Activated naive CD4-positive, alpha-beta T cell (primary cell): ENCODE results near the gene CMIP.

Experiments used
- DNase-seq, 4 experiments: peaks; one replicate each; lab custom pipeline; 2025; lab: John Stamatoyannopoulos, UW

CMIP gene

GRCh38 chr16:81607805-81608522, 163.4 kb downstream of the CMIP start:
- DNase-seq = no peak

DNA sequence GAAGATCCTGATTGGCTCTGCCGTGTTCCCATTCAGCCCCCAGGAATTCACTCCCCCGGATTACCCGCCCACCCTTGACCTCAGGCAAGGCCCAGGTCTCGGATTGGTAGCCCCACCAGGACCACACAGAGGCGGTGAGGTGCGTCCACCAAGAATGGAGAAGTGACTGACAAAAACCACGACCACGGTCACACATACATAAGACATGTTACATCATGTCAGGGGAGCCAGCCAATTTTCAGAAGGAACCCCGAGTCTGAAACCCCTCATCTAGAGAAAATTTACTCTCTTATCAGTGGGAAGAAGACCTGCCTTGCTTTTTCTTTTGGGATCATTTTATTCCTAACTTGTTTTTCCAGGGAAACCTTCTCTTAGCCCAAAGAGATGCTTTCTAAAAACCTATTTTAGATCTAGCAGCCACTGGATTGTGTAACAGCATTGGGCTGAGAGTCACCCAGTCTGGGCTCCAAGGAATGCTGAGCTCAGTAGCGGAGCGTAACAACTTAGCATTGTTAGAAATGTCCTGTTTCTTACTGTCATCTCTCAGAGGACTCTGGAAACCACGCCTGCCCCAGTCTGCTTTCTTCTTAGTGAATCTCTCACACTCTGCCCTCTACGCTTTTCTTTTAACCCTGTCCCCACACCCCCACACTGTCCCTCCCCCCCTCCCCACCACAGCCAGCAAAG, 164.1 kb downstream of the CMIP start:
- no peak for DNase-seq

DNA sequence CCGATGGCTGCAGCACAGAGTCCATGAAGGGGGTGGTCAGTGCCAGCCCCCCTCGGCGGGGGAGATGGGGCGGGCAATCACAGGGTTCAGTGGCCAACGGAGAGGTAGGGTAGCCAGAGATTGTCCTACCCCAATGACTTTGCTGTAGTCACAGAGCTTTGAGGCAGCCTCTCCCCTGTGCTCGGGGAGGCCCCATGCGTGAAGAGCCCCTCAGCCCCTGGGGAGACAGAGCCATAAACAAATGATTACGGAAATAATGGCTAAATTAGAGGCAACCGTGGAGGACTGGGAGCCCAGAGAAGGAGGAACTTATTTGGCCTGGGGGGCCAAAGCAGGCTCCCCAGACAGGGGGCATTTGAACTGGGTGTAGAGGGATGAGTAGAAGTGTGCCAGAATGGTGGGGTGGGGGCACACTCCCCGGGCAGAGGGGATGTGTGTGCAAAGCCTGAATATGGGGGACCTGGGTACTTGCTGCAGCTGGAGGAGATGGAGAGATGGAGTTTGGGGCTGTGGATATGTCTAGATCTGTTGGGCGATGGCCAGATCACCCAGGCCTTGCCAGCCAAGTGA, 164.8 kb downstream of the CMIP start:
- no peak for DNase-seq

DNA sequence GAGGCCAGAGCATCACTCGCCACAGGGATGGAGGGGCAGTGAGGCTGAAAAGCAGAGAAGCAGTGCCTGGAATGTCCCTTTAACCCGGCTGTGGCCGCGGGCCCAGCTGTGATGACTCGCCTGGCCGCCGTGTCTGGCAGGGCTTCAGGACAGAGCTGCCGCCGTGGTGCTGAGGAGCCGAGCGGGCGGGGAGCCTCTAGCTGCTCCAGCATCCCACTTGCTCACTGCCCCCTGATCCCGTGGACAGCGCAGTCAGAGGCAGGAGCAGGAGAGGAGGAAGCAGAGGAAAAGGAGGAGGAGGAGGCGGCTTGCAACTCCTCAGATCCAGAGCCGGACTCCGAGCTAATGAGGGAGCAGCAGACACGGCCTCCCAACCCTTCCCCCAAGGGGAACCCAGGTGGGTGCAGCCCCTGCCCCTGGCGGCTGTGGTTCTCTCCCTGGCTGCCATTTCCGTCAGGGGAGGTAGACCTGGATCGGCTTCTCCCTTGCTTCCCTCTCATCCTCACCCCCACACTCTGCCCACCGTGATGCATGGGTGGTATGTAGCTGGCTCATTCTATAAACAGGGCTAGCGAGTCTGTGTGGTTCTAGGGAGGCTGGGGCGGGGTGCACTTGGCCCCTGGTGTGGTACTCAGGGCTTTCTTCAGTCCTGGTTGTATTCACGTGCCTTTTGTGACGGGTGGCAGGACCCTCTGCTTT, 165.7 kb downstream of the CMIP start:
- no peak for DNase-seq

DNA sequence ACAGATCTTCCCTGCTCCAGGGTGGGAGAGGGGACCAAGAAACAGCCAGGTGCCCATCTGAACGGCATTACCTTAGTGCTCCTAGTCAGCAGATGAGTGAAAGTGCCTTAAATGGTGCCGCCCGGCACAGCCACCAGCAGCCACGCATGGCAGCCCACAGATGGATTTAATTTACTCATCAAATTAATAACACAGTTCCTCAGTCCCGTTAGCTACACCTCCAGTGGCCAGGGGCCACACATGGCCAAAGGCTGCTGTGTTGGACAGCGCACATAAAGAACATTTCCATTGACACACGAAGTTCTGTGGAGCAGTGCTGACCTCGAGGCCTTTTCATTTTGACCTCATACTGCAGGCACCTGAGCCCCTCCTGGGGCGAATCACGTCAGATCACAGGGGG, 166.3 kb downstream of the CMIP start:
- DNase-seq = no peak

DNA sequence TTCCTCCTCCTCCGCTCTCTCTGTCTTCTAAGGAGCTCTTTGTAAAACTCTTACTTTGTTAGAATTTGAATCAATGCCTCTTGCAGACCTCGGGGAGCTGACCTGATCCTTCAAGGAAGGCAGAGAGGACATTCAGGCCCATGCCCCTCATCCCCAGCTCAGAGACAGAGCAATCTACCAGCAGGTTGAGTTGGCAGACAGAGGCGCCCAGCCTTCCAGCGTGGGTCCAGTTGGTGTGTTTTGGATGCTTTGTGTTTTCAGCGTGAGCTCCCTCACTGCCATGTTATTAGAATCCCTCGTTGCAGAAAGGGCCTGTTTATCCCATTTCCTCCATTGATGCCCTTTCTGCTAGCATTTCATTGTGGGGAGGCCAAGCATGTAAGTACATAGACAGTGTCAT, 167.1 kb downstream of the CMIP start:
- DNase-seq = no peak

- no peak for DNase-seq
Observed at GRCh38 chr16:81612351-81613163, 167.9 kb downstream of the CMIP start.

DNA sequence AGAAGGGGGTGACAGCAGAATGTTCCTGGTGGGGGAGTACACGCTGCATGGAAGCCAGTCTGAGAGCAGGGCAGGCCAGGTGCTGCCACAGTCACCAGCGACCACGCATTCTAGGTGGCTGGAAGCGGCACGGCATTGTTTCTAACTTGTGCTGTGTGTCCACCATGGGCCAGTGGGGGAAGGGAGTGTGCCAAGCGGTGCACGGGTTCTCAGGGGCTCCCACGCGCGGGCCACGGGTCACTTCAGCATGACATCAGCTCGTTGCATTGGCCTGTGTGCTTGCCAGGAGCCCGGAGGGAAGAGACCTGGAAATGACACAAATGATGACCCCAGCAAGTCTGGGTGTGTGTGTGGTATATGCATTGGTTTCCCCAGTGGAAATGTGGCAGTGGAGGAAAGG, 169.6 kb downstream of the CMIP start:
- DNase-seq = no peak

DNA sequence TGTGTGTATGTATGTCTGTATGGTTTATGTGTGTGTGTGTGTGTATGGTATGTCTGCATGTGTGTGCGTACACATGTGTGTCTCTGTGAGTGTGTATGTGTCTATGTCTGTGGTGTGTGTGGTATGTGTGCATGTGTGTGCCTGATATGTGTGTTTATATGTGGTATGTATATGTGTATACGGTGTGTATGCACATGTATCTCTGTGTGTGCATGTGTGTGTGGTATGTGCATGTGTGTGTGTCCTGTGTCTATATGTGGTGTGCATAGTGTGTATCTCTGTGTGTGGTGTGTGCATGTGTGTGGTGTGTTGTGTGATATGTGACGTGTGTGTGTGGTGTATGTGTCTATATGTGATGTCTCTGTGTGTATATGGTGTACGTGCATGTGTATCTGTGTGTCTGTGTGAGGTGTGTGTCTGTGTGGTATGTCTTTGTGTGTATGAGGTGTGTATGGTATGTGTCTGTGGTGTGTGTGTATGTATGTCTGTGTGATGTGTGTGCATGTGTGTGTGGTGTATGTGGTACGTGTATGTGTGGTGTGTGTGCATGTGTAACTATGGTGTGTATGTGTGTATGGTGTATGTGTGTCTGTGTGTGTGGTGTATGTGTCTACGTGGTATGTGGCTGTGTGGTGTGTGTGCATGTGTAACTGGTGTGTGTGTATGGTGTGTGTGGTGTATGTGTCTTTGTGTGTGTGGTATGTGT, 170.2 kb downstream of the CMIP start:
- no peak for DNase-seq

GRCh38 chr16:81615411-81615810, 170.8 kb downstream of the CMIP start:
- no peak for DNase-seq

- DNase-seq = no peak
Observed at GRCh38 chr16:81615833-81616232, 171.2 kb downstream of the CMIP start.

DNA sequence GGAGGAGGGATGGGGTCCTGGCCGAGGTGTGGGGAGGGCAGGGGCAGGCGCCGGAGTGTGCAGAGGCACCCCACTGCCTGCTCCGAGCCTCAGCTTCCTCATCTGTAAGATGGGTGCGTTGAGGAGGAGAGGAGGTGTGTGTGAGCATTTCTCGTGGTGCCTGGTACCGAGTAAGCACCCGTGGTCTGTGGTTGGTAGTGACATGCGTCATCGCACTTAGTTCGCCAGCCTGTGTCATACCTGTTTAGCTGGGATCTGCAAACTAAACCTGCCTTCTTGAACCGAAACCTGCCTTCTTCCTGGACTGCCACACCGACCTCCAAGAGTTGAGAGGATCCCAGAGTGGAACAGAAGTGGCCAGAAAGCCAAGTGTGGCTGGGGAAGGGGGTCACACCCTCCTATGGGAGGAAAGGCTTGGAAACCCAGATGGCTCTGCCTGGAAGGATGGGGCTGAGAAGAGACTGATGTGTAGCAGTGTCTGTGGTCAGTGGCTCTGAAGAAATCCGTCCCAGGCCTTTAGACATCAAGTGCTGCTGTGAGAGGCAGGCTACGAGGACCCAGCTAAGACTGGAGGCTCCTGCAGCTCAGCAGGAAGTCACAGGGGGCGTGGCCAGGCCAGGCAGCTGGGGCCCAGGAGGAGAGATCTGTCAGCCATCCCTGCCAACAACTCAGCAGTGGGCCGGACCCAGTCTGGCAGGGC, 171.9 kb downstream of the CMIP start:
- peak; percentile 10 to 67 (median 37) for DNase-seq

DNA sequence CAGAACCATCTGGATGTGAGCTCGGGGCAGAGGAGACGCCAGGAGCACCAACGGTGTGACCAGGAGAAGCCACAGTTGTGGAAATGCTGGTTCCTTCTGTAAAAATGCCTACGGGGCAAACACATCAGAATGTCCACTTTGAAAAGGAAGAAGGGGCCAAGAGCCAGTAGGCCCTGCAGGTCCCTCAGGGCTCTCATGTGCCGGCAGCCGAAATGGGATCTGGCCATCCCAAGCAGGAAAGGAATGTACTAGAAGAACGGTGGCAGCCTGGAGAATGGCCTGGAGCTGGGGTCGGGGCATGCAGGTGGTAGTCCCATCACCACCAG, 172.4 kb downstream of the CMIP start:
- no peak for DNase-seq

- DNase-seq = no peak
Observed at GRCh38 chr16:81618187-81618586, 173.6 kb downstream of the CMIP start.

DNA sequence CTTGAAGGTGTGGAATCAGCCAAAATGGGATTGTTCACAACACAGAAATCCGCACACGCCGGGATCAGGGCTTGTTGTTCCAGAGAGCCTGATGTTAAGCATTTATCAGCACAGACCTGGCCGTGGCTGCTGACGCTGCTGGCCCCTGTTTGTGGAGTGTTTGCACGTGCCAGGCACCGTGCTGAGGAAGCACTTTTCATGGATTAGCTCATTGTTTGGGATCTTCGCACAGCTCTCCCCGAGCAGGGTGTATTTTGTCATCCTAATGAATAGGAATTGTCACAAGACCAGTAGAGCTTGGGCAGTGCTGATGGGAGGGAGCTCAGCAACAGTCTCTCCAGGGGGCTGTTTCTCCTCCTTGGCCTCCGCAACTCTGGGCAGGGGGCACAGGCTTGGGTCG, 174.1 kb downstream of the CMIP start:
- no peak for DNase-seq

- no peak for DNase-seq
Observed at GRCh38 chr16:81620029-81620428, 175.4 kb downstream of the CMIP start.

DNA sequence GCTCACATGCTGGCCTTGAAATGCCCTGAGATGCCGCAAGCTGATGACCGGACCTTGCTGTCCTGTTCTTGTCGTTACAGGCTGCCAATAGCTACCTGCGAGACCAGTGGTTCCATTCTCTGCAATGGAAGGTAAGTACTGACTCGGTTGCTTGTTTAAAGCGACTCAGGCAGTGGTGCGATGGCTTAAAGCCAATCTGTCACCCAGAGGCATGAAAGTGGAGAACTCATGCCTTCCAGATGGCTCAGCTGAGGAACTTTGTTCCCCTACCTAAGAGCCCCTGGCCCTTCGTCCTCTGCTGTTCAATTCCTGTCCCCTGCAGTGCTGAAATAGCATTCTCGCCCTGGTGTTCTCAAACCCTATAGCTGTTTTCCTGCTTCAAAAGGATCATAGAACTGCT, 176.2 kb downstream of the CMIP start:
- no peak for DNase-seq

DNA sequence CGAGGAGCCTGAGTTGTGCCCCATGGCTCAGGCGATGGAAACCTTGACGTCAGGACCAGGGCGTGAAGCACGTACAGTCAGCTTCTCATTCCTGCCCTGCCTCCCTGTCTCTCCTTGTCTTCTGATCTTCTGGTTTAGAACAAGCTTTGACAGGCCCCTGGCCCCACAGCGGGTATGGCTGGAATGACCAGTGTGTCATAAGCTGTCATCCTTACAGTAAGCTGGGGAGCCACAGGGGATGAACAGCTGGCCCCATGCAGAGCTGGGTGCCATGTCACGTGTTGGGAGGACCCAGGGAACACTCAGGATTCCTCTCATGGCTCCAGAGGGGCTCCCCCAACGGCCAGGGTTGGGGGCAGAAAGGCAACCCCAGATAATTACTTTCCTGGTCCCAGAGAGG, 176.9 kb downstream of the CMIP start:
- no peak for DNase-seq

GRCh38 chr16:81623365-81624102, 178.9 kb downstream of the CMIP start:
- DNase-seq = peak in 3 of 4 experiments; percentile 16 to 38 (median 31)

- no peak for DNase-seq
Observed at GRCh38 chr16:81624403-81624759, 179.8 kb downstream of the CMIP start.
